ENCODE data around the gene CCL4. TPM values are rescaled to one million over a fixed set of nuclear protein-coding genes. Genes with fewer than 3 reads are reported as not detected.
"Not testable (repeated sequence)": the region's sequence is repeated elsewhere in the genome, so short reads cannot be mapped to it uniquely, and the experiment has no call there.

The CCL4 gene
- total RNA-seq, 1 donor from 2014 or later = not detected

- peaks cover 9% of the 10 kb centered on the region for H3K4me1 Mint-ChIP-seq
- peaks cover 12% of the 10 kb centered on the region for H3K27me3 Mint-ChIP-seq (ENCODE audit: low read depth)
- TF ChIP-seq CTCF (conservative IDR thresholded peaks at IDR 0.05) = no peak
- no peaks in the 10 kb centered on the region for H3K36me3 Mint-ChIP-seq (ENCODE audit: low read depth)
- no peak for DNase-seq (ENCODE audit: low read depth, low spot score)
- H3K4me3 Mint-ChIP-seq = no peak overlapping the region
- no peak overlapping the region for H3K27ac Mint-ChIP-seq (ENCODE audit: unreplicated experiment)
- peaks cover 9% of the 10 kb centered on the region for H3K9me3 Mint-ChIP-seq
These were observed 8.9 kb downstream of the CCL4 start for GRCh38 chr17:36112572-36112971.

DNA sequence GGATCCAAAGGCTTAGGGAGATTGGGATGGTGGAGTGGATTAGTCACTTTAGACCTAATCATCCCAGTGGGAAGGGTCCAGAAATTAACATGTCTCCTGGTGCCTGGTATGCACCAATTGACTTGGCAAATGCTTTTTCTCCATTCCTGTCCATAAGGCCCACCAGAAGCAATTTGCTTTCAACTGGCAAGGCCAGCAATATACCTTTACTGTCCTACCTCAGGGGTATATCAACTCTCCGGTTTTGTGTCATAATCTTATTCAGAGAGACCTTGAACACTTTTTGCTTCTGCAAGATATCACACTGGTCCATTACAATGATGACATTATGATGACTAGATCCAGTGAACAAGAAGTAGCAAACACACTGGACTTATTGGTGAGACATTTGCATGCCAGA lies 9.5 kb downstream of the CCL4 start:
- H3K4me1 Mint-ChIP-seq; DNase-seq (ENCODE audit: low read depth, low spot score); H3K4me3 Mint-ChIP-seq; H3K9me3 Mint-ChIP-seq; H3K36me3 Mint-ChIP-seq (ENCODE audit: low read depth); H3K27ac Mint-ChIP-seq (ENCODE audit: unreplicated experiment): not testable (repeated sequence)
- H3K27me3 Mint-ChIP-seq (ENCODE audit: low read depth) = peaks cover 12% of the 10 kb centered on the region

- H3K27me3 Mint-ChIP-seq (ENCODE audit: low read depth); H3K9me3 Mint-ChIP-seq; H3K27ac Mint-ChIP-seq (ENCODE audit: unreplicated experiment); DNase-seq (ENCODE audit: low read depth, low spot score); H3K4me1 Mint-ChIP-seq; H3K4me3 Mint-ChIP-seq; H3K36me3 Mint-ChIP-seq (ENCODE audit: low read depth): not testable (repeated sequence)
These were observed 11.5 kb downstream of the CCL4 start for GRCh38 chr17:36114971-36115648.

DNA sequence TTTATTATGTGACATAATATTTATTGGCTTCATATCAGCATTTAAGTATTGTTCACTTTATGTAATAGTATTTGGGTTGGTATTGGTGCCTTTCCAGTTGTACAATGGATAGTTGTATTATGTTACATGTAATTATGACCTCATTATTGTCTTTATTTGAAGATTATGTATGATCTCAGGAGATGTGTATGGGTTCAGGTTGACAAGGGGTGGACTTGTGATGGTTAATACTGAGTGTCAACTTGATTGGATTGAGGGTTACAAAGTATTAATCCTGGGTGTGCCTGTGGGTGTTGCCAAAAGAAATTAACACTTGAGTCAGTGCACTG lies 12.0 kb downstream of the CCL4 start:
- not testable (repeated sequence) for H3K36me3 Mint-ChIP-seq (ENCODE audit: low read depth); H3K4me1 Mint-ChIP-seq; DNase-seq (ENCODE audit: low read depth, low spot score); H3K9me3 Mint-ChIP-seq; H3K27ac Mint-ChIP-seq (ENCODE audit: unreplicated experiment); H3K4me3 Mint-ChIP-seq; H3K27me3 Mint-ChIP-seq (ENCODE audit: low read depth)

DNA sequence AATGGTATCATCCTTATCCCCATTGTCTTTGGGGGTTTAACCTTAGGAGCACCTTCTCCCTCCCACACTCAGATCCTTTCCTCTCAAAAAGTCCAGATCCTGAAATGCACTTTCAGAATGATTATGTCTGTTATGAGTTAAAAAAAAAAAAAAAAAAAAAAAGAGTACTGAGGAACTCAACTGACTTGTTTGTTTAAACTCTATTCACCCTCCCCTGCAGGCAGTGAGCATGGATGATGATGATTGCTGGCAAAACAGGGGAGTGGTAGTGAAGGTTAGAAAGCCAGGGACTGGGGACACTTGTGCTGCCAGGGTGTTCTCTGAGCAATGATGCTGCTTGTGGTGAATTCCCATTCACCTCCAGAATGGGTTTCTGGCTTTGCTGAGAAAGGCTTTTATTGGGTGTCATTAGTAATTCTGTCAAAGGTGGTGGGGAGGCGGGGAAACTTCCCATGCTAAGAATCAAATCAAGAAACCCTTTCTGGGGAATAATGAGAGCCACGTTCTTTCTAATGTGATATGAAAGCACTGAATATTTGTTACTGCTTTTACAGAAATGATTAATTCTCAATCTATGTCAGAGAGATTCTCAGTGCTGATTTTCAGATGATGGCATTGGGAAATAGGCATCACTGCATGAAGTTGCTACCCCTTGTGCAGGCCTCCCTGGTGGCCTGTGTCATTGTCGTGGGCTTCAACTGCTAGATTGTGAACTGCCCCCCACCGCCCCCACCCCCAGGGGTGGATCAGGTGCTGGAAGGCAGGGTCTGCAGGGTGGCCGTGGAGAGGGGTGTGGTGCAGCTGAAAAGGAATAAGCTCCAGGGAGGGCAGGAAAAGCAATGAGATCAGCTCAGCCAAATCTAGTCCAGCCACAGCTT lies 14.1 kb downstream of the CCL4 start:
- no peak for TF ChIP-seq CTCF (conservative IDR thresholded peaks at IDR 0.05)
- DNase-seq (ENCODE audit: low read depth, low spot score) = no peak
- H3K27me3 Mint-ChIP-seq (ENCODE audit: low read depth) = peaks cover 3% of the 10 kb centered on the region
- H3K36me3 Mint-ChIP-seq (ENCODE audit: low read depth) = no peaks in the 10 kb centered on the region
- no peak overlapping the region for H3K4me3 Mint-ChIP-seq
- no peak overlapping the region for H3K27ac Mint-ChIP-seq (ENCODE audit: unreplicated experiment)
- peaks cover under 1% of the 10 kb centered on the region for H3K9me3 Mint-ChIP-seq
- no peaks in the 10 kb centered on the region for H3K4me1 Mint-ChIP-seq

DNA sequence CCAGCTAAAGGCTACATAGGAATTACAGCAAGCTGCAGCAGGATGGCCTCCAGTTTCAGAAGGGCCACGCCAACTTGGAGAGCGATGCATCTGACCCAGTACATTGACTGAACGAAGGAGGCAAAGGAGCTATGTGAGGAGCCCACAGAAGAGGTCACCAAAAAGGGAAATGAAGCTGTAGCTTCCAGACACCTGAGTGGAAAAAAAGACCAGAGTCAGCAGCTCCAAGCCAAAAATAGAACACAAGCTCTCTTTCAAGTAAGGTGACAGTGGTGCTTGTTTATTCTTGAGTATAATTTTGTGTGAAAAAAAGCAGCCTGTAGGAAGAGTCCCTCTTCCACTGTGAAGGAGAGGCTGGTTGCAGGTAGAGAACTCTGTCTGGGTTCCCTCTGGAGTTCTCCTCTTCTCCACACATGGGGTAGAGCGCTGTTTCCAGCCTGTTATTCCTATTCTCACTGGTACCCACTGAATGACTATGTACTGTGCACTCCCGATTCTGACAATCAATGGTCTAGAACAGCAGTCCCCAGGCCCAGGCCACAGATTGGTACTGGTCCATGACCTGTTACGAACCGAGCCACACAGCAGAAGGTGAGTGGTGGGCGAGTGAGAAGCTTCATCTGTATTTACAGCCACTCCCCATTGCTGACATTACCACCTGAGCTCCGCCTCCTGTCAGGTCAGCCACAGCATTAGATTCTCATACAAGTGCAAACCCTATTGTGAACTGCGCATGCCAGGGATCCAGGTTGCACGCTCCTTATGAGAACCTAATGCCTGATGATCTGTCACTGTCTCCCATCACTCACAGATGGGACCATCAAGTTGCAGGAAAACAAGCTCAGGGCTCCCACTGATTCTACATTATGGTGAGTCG lies 15.1 kb downstream of the CCL4 start:
- no peaks in the 10 kb centered on the region for H3K4me1 Mint-ChIP-seq
- H3K36me3 Mint-ChIP-seq (ENCODE audit: low read depth) = no peaks in the 10 kb centered on the region
- no peak for DNase-seq (ENCODE audit: low read depth, low spot score)
- no peak overlapping the region for H3K4me3 Mint-ChIP-seq
- H3K9me3 Mint-ChIP-seq = no peaks in the 10 kb centered on the region
- H3K27me3 Mint-ChIP-seq (ENCODE audit: low read depth) = peaks cover 3% of the 10 kb centered on the region
- H3K27ac Mint-ChIP-seq (ENCODE audit: unreplicated experiment) = no peak overlapping the region
- no peak for TF ChIP-seq CTCF (conservative IDR thresholded peaks at IDR 0.05)

Data from neural crest cell (in vitro differentiated cells).